Head of caudate nucleus (tissue), 42 donors: ENCODE data around the gene CACNB4.
"Not testable (repeated sequence)": the region's sequence is repeated elsewhere in the genome, so short reads cannot be mapped to it uniquely, and the experiment has no call there.

Experiments used
- DNase-seq, 42 donors: peaks; one replicate each; pipeline versions ENCODE4 v3.0.0 to v3.0.0-alpha.2; 2020 to 2021; ENCODE audit warnings: mixed read lengths in 7 of 42
- intact Hi-C: fragments of 100-400 bp; cut with DNase I; formaldehyde crosslinking; loops from one replicate; pipeline ENCODE4 v1.15.0; 2022

Gene CACNB4

DNA sequence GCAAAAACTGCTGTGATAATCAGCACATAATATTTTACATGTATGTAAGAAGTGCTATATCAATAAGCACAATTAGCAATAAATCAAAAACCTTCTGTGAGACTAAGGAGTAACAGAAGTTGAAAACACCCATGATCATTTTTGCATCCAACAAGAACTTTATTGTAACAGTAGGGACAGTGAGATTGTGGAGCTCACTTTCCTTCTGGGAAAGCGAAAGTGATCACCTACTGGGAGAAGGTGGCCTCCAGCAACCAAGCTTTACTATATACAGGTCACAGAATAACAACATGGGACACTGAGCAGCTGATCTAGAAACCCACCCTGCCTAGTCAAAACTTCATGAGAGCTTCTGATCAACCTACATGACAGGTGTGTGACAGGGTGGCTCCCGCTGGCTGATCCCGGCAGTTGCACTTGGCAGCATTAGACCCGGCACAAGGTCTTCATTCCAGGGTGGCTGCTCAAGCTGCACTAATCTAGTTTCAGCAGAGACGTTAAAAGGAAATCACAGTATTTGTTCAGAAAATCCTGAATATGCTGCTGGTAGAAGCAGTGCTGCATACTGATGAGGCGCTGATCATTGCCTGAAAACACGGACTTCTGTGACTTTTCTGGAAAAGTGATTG is 207.2 kb downstream of the CACNB4 start:
- intact Hi-C loops, result no loop called here
- peak in 13 of 42 donors; percentile 20 to 55 (median 29) for DNase-seq

DNA sequence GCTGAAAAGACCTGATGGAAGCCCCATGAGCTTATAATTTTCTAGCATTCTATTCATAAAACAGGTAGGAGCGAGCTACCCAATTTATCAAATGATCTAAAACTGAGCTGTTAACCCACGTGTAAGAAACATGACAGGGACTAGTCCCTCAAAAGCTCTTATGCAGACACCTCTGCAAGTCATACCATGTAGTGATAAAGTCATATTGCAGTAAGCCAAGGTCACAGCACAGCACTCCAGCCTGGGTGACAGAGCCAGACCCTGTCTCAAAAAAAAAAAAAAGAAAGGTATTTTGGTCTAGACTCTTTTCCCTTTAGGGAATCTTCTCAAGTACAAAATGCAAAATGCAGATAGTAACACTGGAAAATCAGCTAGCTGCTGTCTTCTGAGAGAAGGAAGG is 211.7 kb downstream of the CACNB4 start:
- DNase-seq, result no peak
- intact Hi-C loops, result no loop called here

DNA sequence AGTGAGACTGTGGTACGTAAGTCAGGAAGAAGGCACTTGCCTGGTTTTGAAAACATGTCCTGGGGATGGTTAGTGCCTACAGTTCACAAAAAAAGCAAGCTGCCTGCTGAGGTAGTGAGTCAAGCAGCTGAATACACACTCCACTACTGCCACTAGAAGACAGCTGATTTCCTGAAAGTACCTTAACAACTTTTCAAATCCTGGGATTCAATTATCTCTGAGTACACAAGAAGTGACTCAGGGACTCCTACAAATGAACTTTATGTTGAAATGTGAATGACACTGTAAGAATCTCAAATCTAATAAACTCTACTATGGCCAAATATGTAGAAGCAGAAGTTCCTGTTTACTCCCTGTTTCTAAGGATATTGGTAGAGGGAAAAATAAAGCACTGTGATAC is 212.6 kb downstream of the CACNB4 start:
- intact Hi-C loops, result no loop called here
- DNase-seq, result peak in 9 of 42 donors; percentile 6 to 59 (median 23)

DNA sequence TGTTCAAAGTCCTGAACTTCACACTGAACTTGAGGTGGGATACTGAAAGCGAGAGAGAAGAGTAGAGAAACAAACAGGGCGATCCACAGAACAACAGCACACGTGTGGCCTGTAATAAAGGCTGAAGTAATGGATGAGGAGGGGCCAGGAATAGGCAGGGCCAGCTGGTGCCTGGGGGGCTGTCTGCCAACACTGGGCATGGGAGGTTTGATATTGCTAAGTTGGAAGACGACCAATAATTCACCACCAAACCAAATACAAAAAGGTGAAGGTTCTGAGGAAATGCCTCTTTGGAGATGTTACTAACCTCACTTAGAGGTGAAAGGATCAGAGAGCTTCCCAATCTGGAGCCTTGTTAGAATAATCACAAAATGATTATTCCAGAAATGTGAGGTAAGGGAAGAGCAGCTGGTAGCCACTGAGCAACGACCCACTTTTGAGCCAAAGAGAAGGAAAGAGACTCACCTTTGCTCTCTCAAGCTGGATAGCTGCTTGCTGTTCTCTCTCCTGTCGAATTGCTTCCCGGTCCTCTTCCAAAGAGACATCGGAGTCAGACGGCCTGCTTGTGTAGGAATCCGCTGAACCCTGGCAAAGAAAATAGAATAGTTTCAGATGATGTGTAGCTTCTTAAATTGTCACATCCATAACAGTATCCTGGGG is 215.9 kb downstream of the CACNB4 start:
- no peak for DNase-seq
- intact Hi-C loops, result no loop called here

DNA sequence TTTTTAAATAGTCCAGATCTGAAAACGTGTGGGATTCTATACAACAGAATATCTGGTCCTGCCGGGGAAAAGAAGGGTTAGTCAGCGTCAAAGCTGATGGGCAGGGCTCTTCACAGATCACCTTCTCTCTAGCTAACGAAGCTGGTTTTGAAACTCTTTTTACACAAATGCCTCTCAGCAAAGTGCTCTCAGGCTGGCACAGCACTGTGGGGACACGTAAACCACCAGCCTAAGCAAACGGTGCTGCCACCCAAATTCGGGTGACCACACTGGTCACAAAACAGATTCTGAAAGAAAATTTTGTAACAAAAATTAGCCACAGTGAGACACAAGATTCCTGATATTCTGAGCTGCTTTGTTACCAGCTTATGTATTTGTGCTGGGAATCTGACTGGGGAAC is 217.5 kb downstream of the CACNB4 start:
- intact Hi-C loops, result no loop called here
- no peak for DNase-seq

DNA sequence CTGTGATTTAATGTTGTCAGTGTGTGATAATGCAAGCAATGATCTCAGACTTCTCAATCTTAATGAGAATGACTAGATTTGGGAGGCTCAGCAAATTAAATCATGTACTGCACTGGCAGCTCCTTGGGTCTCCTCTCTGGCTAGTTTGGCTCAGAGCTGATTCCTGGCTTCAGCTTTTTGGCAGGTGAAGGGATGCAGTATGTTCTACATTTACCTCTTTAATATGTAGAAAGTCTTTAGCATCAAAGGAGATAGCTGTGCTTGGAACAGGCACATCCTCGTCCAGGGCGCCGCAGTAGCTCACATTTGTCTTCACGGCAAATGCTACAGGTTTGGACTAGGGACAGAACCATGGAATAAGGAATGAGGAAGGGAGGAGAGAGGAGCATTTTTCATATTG is 218.3 kb downstream of the CACNB4 start:
- no peak for DNase-seq
- intact Hi-C loops, result no loop called here

DNA sequence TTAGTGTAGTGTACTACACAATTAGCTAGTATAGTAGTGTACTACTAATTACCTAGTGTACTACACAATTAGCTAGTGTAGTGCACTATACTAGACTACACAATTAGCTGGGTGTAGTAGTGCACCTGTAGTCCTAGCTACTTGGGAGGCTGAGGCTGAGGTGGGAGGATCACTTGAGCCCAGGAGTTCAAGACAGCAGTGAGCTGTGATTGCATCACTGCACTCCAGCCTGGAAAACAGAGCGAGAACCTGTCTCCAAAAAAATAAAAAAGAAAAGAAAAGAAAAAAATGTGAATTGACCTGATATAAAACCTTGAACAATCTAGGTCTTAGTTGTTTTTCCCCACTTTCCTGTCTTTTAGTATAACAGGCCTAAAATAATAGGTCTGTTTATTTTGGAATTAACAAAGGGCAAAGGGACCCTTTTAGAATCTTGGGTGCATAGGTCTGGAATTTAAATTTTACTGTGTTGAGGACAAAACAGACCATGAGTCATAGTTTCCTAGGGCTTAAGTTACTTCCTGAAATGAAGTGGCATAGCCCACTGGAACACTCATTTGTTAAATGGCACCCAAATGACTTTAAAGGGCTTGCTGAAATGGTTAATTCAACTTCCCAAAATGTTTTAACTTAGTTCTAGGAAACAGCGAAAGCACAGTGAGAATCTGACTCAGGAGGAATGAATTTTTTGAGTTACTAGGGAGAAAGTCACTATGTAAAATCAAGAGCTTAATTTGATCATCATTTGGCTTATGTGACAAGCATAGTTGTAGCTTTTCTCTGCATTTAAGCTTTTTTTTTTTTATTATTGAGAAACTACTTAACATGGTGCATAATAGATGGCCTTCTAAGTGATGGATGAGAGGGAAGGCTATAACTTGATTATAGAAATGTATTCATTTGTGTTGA is 219.9 kb downstream of the CACNB4 start:
- intact Hi-C loops, result no loop called here
- DNase-seq, result no peak

DNA sequence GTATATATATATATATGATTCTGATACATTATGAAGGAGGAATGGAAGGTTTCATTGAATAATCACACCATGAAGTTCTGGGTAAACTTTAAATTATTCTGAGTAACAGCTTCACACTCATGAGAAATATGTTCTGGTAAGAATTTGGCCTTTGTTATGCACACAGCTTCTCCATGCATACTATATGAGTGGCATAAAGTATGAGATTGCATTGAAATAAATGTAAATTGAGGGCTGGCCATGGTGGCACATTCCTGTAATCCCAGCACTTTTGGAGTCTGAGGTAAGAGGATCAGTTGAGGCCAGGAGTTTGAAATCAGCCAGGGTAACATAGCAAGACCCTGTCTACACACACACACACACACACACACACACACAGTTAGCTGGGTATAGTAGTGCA is 220.6 kb downstream of the CACNB4 start:
- DNase-seq, result no peak
- intact Hi-C loops, result no loop called here

DNA sequence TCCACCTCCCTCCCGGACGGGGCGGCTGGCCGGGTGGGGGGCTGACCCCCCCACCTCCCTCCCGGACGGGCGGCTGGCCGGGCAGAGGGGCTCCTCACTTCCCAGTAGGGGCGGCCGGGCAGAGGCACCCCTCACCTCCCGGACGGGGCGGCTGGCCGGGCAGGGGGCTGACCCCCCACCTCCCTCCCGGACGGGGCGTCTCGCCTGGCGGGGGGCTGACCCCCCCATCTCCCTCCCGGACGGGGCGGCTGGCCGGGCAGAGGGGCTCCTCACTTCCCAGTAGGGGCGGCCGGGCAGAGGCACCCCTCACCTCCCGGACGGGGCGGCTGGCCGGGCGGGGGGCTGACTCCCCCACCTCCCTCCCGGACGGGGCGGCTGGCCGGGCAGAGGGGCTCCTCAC is 223.2 kb downstream of the CACNB4 start:
- DNase-seq, intact Hi-C loops: not testable (repeated sequence)

DNA sequence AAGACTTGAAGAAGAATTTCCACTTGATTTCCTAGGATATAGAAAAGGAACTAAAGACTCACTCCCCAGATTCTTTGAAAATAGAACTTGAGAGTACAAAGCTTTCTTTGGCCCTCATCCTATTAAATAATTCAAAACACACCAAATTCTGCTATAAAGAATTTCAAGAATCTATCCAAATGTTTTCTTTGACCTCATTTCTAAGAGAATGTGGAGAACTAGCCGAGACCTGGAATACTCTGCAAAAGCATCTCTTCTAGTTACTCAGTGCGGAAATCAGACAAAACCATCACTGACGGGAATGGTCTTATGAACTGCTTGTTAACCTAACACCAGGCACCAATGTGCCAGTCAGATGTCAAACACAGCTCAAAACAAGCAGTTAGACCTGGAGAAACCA is 226.4 kb downstream of the CACNB4 start:
- no peak for DNase-seq
- intact Hi-C loops, result no loop called here

DNA sequence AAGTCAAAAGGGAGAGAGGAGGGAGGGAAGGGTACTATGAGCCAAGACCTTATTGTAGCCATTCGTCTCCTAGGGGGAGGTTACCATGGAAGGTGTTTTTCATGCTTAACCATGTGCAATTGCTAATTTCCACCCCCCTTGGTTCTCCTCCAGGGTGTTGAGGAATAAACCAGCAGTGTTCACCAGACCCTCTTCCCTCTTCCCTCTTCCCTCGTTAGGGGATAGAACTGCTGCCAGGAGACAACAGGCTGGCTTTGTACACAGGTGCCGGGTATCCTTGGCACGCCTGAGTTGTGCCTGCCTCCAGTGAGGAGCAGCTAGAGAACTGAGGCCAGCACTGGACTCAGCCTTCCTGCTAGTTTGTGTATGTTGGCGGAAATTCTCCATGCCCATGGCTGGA is 229.6 kb downstream of the CACNB4 start:
- DNase-seq, result peak in 17 of 42 donors; percentile 3 to 47 (median 29)
- intact Hi-C loops, result no loop called here

DNA sequence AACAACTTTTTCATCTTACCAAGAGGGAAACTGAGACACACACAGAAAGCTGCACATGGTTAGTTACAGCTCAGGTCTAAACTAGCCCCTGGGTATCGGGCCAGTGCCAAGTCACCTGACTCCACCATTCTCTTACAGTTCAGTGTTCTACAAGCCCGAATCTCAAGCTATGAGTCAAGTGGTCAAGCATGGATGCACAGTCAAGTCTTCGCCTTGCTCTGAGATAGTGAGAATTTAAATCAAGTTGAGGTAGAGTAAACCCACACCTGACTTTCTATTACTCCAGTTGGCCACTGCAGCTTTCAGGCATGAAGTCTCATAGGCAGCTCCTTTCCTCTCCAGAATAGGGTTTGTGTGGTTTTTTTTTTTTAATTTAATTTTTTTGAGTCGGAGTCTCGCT is 236.1 kb downstream of the CACNB4 start:
- DNase-seq, result no peak
- intact Hi-C loops, result no loop called here

DNA sequence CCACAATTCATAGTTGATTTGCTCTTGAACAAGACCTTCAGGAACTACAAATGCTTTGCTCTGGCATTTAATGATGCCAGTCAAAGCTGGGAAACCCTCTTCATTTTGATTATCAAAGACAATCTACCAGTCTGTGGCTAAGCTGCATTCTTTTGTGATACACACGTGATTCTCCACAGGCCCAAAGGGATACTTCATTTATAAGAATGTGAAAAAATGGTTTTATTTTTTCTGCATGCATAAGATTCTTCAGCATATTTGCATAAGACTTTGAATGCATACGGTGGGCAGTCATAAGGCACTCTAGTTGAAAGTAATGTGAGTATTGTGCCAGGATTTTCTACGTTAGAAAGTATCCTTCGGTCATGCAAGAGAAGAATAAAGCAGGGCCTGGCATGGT is 237.7 kb downstream of the CACNB4 start:
- no peak for DNase-seq
- intact Hi-C loops, result no loop called here

DNA sequence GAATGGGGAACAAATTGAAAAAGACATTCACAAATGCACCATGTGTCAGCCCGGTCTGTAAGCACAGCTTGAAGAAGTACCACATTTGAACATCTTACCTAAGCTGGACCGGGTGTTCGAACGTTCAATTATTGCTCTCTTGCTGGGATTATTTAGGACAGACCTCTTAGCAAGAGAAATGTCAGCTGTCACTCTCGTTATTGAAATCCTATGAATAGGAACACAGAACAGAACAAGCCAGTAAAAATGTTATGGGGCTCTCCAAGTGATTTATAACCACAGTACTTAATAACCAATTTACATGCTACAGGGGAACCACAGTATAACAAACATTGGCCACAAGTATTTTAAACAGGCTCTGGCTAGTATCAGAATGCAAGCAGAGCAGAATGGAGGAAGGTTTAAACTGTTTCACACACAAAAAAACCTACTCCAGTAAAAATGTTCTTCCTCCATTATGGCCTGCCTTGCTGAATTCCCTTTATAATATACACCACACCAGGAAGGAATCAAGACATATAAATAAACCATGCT is 238.2 kb downstream of the CACNB4 start:
- intact Hi-C loops, result no loop called here

DNA sequence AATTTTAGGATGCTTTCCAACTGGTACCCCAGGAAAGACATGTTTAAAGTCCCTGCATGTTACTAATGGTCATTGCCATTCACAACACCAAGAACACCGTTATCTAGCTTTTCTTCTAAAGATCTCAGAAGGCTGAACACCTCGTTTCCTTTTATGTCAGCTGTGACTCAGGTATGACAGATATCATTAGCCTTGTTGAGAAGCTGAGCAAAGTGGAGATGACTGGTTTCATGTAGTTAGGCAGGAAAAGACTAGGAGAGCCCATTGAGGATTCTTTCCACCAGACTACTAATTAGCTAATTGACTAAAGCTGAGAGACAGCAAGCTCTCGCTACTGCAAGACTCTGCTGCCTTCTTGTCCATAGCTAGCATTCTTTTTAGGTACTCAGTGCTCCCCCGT is 238.6 kb downstream of the CACNB4 start:
- DNase-seq, result no peak
- intact Hi-C loops, result no loop called here

More for the DNA sequence above, 238.2 kb downstream of the CACNB4 start:
- no peak for DNase-seq

DNA sequence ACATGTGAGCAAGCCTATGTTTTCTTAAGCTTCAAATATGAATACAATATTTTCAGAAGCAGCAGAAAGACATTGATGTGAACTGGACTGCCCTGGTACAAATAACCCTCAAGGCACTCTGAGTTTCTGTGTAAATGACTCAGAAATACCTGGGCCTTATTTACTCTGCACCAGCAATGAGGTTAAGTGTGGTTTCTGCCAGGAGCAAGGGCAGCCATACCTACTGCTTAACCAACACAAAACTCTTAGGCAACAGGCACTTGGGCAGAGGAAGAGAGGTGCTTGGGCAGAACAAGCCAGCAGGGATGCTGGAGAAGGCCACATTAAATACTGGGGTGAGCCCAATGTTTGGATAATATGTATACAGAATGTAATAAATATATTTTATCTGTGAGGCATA is 241.2 kb downstream of the CACNB4 start:
- intact Hi-C loops, result no loop called here
- no peak for DNase-seq

DNA sequence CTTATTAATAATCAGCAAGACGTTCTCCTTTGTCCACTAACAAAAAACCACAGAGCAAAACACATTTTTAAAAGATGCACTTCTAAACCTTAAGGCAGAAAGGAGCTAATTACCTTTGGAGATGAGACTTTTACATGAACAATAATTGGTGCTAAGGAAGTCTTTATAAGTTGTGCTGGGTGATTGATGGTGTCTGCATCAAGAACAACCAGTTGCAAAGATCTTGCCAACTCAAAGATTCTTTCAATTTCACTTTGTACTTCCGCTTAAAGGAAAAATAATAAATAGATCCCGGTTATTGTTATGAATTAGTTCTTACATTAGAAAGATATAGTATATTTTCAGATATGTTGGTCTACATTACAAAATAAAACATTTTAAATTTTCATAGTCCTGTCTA is 243.7 kb downstream of the CACNB4 start:
- no peak for DNase-seq
- intact Hi-C loops, result no loop called here

DNA sequence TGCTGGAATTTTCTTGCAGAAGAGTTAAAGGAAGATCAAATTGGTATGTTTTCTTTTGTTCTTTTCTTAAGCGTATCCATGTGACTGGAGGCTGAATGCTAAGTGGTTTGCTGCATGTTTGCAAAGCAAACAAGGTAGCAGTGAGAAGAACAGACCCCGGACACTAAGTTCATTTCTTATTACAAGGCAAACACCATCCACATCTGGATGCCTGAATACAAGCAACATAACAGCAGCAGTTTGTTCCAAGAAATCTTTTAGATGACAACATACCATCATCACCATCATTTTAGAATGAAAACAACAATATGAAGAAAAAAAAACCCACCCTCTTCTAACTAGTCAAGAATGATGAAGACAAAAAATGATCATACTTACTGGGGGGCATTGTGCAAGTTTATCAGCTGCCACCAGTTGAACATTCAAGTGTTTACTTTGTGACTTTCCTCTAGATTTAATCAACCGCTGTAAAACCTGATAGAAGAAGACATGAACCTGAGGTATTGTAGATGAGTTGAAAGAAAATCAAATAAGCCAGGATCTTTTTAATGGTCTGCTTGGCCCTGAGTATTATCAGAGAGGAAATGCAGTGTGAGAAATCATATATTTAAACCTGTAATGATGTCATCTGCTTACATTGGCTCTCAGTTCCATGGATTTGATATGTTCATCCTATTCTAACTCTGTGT is 245.6 kb downstream of the CACNB4 start:
- no peak for DNase-seq
- intact Hi-C loops, result no loop called here

DNA sequence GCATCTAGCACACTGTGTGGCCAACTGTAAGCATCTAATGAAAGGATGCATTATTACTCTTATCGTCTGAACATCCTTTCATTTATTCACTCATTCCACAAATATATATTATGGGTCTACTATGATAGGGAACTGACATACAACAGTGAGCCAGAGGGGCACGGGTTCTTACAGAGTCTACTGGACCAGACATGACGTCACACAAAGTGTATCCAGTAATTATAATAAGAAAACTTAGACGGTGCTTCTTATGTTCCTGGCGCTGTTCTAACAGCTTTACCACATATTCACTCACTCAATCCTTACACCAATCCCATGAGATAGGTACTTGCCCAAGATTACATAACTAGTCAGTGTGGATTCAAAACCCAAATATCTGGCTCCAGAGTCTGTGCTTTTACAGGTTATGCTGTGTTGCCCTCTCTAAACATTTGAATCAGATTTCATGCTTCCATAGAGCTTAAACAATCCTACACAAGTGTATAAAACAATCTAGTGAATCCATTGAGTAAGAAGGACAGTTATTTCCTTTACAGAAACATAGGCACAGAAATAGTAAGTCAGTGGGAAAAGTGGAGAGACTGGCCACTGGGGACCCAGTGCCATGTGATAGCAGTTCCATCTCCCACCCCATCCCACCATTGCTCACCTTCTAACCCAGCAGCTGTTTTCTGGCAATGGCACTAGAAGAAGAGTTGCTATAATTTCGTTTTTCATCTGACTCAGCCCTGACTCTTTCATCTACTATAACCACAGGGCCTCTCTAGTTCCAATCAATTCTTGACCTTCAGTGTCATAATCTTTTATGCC is 246.4 kb downstream of the CACNB4 start:
- no peak for DNase-seq
- intact Hi-C loops, result no loop called here
